Stimulated activated CD4-positive, alpha-beta T cell treated with anti-CD3 and anti-CD28 coated beads, Interleukin-15, amount 100 ng/mL, for 1 hour (primary cell): Measurements from ENCODE around the gene COX11.

Experiments
- DNase-seq, 2 donors: peaks; one replicate each; pipeline ENCODE4 v3.0.0-alpha.2; 2020; ENCODE audit warnings: low read depth in 1 of 2, low spot score in 1 of 2

Gene COX11

GRCh38 chr17:54968988-54969332 lies 506 bp upstream of the COX11 start:
- DNase-seq, result peak in 1 of 2 donors; percentile 13

- DNase-seq, result no peak
Observed at GRCh38 chr17:54967621-54968261, 713 bp downstream of the COX11 start.

GRCh38 chr17:54956791-54957190 lies 11.7 kb downstream of the COX11 start:
- DNase-seq, result no peak

DNA sequence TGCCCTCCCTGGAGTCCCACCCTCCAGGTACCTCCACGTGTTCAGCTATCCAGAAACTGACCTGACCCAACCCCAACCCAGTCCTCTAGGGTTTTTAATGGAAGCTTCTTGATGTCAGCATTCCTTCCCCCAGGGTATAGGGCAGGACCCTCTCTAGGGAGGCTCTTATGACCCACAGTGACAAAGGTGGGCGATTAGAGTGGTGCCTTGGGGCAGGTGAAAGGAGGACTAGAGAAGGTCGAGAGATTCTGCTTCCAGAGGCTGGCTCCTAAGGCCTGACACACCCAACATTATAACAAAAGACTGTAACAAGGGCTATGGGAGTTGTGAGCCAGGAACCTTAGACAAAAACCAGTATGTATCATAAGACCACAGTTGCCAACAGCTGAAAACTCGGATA lies 17.2 kb downstream of the COX11 start:
- no peak for DNase-seq

GRCh38 chr17:54950116-54950515 lies 18.3 kb downstream of the COX11 start:
- DNase-seq, result no peak

- DNase-seq, result no peak
Observed at GRCh38 chr17:54948380-54948779, 20.1 kb downstream of the COX11 start.

DNA sequence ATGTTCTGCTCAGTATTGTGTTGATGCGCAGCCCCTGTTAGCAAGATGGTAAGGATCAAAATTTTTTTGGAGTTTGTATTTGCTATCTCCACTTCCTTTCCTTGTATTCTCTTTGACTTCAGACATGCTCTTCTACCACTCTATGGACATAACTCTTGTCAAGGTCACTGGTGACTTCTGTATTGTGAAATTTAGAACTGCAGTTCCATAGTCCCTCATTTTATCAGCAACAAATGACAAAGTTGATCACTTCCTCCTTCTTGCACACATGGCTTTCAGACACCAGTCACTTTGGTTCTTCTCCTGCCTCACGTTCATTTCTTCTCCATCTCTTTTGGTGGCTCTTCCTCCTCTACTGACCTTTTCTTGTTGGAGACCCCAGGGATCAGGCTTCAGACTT lies 21.1 kb downstream of the COX11 start:
- DNase-seq, result no peak

GRCh38 chr17:54945671-54946070 lies 22.8 kb downstream of the COX11 start:
- DNase-seq, result no peak

DNA sequence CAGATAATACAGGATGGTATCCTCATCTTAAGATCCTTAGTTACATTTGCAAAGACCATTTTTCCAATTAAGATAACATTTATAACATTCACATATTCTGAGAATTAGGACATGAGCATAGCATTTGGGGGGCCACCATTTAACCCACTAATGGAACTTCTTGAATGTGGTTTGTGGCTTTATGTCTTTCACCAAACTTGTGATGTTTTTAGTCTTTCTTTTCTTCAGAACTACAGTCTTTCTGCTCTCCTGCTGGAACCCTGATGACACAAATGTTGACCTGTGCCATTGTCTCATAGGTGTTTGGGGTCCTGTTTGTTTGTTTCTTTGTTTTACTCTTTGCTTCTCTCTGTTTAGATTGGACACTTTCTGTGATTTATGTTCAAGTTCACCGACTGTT lies 23.2 kb downstream of the COX11 start:
- DNase-seq, result no peak

GRCh38 chr17:54944796-54945195 lies 23.7 kb downstream of the COX11 start:
- DNase-seq, result no peak

DNA sequence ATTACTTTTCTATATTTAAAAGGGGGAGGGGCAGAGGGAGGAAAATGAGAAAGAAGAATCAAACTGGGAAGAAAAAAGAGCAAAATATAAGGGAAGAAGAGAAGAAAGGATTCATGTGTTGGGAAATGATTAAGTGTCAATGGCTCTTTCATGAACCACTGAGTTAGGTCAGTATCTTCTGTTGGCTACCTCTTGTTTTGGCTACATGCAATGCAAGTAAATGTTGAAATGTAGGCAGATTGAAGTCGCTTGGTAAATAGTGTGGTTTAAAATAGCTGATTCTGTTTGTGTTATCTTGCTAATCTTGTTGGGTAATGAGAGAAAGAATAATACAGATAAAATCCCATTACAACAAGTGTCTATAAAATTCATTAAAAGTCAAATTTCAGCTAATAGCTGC lies 27.2 kb downstream of the COX11 start:
- no peak for DNase-seq

GRCh38 chr17:54937426-54937825 lies 31.0 kb downstream of the COX11 start:
- DNase-seq, result no peak

DNA sequence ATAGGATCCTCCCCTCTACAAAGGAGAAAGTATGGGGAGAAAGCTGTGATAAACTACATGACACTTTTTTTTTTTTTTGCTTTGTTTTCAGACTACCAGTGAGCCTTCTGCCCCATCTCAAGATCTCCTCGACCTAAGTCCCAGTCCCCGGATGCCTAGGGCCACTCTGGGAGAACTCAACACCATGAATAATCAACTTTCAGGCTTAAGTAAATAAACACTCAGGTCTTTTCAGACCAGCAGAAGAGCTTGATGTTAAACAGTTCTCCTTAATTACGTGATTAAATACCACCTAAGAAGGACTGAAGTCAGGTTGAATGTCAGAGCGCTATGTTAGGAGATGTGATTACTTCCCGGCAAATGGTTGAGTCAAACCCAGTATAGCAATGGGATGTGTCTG lies 31.4 kb downstream of the COX11 start:
- DNase-seq, result no peak

- DNase-seq, result no peak
Observed at GRCh38 chr17:54935471-54935870, 33.0 kb downstream of the COX11 start.

DNA sequence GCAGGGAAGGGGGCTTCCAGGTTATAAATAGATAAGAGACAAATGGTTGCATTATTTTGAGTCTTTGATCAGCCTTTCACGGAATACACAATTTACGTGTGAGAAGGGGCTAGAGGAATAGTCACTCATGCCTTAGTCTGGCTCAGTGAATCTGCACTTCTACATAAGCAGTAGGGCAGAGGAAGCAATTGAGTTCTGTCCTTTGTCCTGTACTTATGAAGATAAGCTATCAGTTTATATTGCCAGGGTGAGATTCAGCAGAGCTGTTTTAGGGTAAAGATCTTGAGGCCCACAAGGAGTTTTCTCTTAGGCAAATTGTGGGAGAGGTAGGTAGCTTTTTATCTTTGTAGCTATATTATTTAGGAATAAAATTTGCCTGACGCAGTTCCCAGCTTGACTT lies 34.5 kb downstream of the COX11 start:
- no peak for DNase-seq

DNA sequence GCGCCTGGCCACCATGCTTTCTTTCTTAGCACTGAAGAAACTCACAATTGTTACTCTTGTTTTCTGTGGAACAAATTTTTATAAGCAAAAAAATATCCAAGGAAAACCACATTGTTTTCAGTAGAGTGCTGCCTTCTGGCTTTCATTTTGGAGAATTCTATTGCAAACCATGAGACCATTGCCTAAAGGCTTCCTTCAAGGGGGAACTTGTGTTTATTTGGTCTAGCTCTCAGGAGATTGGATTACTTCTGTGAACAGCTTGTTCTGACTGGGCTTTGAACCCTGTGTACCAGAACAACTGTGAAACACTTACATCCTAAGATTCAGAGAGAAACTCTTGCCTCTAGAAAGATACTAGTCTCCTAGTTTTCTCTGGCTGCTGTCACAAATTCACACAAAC lies 35.7 kb downstream of the COX11 start:
- no peak for DNase-seq

- DNase-seq, result no peak
Observed at GRCh38 chr17:54927525-54927924, 40.9 kb downstream of the COX11 start.

DNA sequence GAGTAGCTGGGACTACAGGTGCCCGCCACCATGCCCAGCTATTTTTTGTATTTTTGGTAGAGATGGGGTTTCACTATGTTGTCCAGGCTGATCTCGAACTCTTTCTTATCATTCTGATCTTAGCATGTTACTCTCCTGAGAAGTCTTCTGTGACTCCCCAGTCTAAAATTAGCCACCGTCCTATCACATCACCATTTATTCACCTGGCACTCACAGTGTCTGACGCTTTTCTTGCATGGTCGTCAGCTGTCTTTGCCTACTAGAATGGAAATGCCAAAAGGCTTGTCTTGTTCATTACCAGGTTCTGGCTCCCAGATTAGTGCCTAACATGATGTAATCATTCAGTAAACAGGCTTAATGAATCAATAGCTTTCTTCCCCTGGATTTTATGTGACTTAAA lies 44.0 kb downstream of the COX11 start:
- no peak for DNase-seq

- DNase-seq, result no peak
Observed at GRCh38 chr17:54920819-54921218, 47.6 kb downstream of the COX11 start.

- DNase-seq, result no peak
Observed at GRCh38 chr17:54919425-54919824, 49.0 kb downstream of the COX11 start.

- no peak for DNase-seq
Observed at GRCh38 chr17:54916721-54917120, 51.7 kb downstream of the COX11 start.
